Measurements from ENCODE around the gene LYPD6. TPM values are rescaled to one million over a fixed set of nuclear protein-coding genes. Genes with fewer than 3 reads are reported as not detected.

The LYPD6 gene
- total and polyA plus RNA-seq, 2 experiments from 2014 or later, result 2.3 to 3.9 TPM

DNA sequence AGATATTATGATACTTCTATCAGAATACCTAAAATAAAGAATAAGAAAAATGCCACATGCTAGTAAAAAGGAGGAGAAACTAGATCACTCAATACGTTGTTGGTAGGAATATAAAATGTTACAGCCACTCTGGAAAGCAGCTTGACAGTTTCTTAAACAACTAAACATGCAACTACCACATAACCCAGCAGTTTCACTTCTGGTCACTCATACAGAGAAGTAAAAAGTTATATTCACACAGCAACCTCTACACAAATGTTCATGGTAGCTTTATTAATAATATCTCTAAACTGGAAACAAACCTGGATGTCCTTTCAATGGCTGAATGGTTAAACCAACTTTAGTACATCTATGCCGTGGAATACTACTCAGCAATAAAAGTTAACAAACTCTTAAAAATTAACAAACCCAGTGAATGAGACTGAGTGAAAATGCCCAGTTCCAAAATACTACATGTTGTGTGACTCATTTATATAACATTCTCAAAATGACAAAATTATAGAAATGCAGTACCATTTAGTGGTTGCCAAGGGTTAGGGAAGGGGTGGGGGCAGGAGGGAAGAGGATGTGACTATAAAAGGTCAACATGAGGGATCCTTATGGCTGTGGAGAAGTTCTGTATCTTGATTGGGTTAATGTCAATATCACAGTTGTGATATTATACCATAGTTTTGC lies 133.1 kb downstream of the LYPD6 start:
- Histone ChIP-seq H3K27ac (no peak overlapping the region), H3F3A (ENCODE audit: insufficient read depth) (peaks cover 15% of the 10 kb centered on the region; the same call in 1 of the 2 replicates), H3K9me2 (ENCODE audit: insufficient read depth) (no peaks in the 10 kb centered on the region), H3K9ac (no peak overlapping the region), H3K27me3 (replicated peaks; ENCODE audit: insufficient read depth) (no peaks in the 10 kb centered on the region), H3K4me3 (no peak overlapping the region), H3K9me3 (ENCODE audit: low read depth) (no peaks in the 10 kb centered on the region), H3K79me2 (ENCODE audit: insufficient read depth) (no peaks in the 10 kb centered on the region), H3K4me2 (ENCODE audit: unreplicated experiment) (no peak overlapping the region), H2AFZ (no peak overlapping the region), H3K4me1 (ENCODE audit: insufficient read depth) (peaks cover 28% of the 10 kb centered on the region), H4K20me1 (ENCODE audit: insufficient read depth) (no peaks in the 10 kb centered on the region), H3K36me3 (ENCODE audit: low read depth) (no peaks in the 10 kb centered on the region)
- in situ Hi-C loops (cut with MboI), result no loop called here
- DNase-seq, result no peak
- 42 to 54% methylated on average over 2 of the region's 2 CpGs for WGBS, 2 experiments (ENCODE audit: low coverage in 1 of 2, low lambda C conversion rate in 2 of 2, missing lambda C conversion rate in 2 of 2)
- TF ChIP-seq EZH2 (IDR thresholded peaks at IDR 0.05; ENCODE audit: insufficient read depth, poor library complexity, severe bottlenecking) (no peak), EZH2phosphoT487 (IDR thresholded peaks at IDR 0.05; ENCODE audit: insufficient read depth, low read depth) (no peak)

DNA sequence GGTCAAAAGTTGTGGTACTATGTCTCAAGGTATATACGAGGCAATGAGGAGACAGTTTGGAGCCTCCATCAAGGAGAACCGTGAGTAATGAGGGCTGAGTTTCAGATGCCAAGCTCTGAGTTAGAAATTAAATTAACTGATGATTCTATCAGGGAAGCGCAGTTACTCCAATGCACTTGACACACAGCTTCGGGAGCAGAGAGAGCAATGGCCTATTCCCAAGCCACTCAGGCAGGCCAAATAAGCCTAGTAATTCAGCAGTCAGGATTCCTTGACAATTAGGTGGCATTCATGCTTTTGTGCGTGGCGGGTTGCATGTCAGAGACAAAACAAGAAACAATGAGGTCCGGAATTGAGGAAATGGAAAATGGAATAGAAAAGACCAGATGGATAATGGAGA lies 134.0 kb downstream of the LYPD6 start:
- Histone ChIP-seq H3K27ac (no peak overlapping the region), H3K79me2 (ENCODE audit: insufficient read depth) (no peaks in the 10 kb centered on the region), H3K36me3 (ENCODE audit: low read depth) (no peaks in the 10 kb centered on the region), H3K4me1 (ENCODE audit: insufficient read depth) (peaks cover 28% of the 10 kb centered on the region), H2AFZ (no peak overlapping the region), H3K9ac (no peak overlapping the region), H4K20me1 (ENCODE audit: insufficient read depth) (no peaks in the 10 kb centered on the region), H3F3A (ENCODE audit: insufficient read depth) (peaks cover 15% of the 10 kb centered on the region; the same call in 1 of the 2 replicates), H3K27me3 (replicated peaks; ENCODE audit: insufficient read depth) (no peaks in the 10 kb centered on the region), H3K4me2 (ENCODE audit: unreplicated experiment) (no peak overlapping the region), H3K9me3 (ENCODE audit: low read depth) (no peaks in the 10 kb centered on the region), H3K4me3 (no peak overlapping the region), H3K9me2 (ENCODE audit: insufficient read depth) (no peaks in the 10 kb centered on the region)
- DNase-seq, result no peak
- no peak for TF ChIP-seq EZH2 (IDR thresholded peaks at IDR 0.05; ENCODE audit: insufficient read depth, poor library complexity, severe bottlenecking)
- no peak for TF ChIP-seq EZH2phosphoT487 (IDR thresholded peaks at IDR 0.05; ENCODE audit: insufficient read depth, low read depth)
- in situ Hi-C loops (cut with MboI), result no loop called here
- 79 to 81% methylated on average over 7 of the region's 7 CpGs for WGBS, 2 experiments (ENCODE audit: low coverage in 1 of 2, low lambda C conversion rate in 2 of 2, missing lambda C conversion rate in 2 of 2)

DNA sequence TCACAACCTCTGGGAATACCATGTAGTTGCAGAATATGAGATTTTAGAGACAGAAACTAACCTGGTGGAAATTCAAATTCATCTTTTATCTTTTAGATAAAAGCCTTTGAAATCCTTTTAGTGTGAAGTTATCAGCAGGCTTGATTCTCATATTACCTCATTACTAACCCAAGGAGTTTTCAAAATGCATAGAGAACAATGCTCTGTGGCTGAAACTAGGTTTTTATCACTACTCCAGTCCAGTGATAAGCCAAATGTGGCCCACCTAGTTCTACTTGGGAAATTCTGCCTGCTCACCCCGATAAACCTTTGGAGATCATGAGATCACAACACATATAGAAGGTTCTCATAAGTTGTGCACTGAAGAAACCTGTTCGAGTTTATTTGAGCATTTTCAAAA lies 135.5 kb downstream of the LYPD6 start:
- H3K27ac ChIP-seq, result no peak overlapping the region
- 53 to 68% methylated on average over 2 of the region's 2 CpGs for WGBS, 2 experiments (ENCODE audit: low coverage in 1 of 2, low lambda C conversion rate in 2 of 2, missing lambda C conversion rate in 2 of 2)
- no peaks in the 10 kb centered on the region for H3K79me2 ChIP-seq (ENCODE audit: insufficient read depth)
- no peaks in the 10 kb centered on the region for H4K20me1 ChIP-seq (ENCODE audit: insufficient read depth)
- H3K4me1 ChIP-seq (ENCODE audit: insufficient read depth), result peaks cover 28% of the 10 kb centered on the region
- no peaks in the 10 kb centered on the region for H3K9me2 ChIP-seq (ENCODE audit: insufficient read depth)
- no peaks in the 10 kb centered on the region for H3K9me3 ChIP-seq (ENCODE audit: low read depth)
- no peak overlapping the region for H3K4me3 ChIP-seq
- H3K27me3 ChIP-seq (replicated peaks; ENCODE audit: insufficient read depth), result no peaks in the 10 kb centered on the region
- in situ Hi-C loops (cut with MboI), result no loop called here
- no peak overlapping the region for H3K9ac ChIP-seq
- TF ChIP-seq EZH2 (IDR thresholded peaks at IDR 0.05; ENCODE audit: insufficient read depth, poor library complexity, severe bottlenecking) (no peak), EZH2phosphoT487 (IDR thresholded peaks at IDR 0.05; ENCODE audit: insufficient read depth, low read depth) (no peak)
- H3K4me2 ChIP-seq (ENCODE audit: unreplicated experiment), result no peak overlapping the region
- peaks cover 15% of the 10 kb centered on the region; the same call in 1 of the 2 replicates for H3F3A ChIP-seq (ENCODE audit: insufficient read depth)
- no peak for DNase-seq
- no peak overlapping the region for H2AFZ ChIP-seq
- no peaks in the 10 kb centered on the region for H3K36me3 ChIP-seq (ENCODE audit: low read depth)

DNA sequence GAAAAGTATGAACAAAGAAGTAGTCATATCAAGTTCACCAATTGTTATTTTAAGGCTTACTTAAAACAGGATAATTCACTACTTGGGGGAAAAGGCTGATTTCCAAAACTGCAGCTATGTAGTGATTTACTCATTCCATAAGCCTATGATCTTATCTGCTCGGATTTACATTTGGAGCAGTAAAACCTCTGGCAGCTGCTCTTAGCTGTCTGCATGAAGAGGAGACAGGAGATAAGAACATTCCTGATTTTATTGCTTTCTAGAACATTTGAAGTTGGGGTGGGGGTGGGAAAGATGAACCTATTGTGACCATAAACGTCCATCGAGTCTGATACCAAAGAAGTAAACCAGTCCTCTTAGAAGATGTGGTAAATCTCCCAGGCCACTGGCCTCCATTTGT lies 136.2 kb downstream of the LYPD6 start:
- DNase-seq, result peak; percentile 20

More for the DNA sequence above, 136.2 kb downstream of the LYPD6 start:
- Histone ChIP-seq H3K36me3 (ENCODE audit: low read depth) (no peaks in the 10 kb centered on the region), H4K20me1 (ENCODE audit: insufficient read depth) (no peaks in the 10 kb centered on the region), H3F3A (ENCODE audit: insufficient read depth) (peaks cover 15% of the 10 kb centered on the region; the same call in 1 of the 2 replicates), H3K4me1 (ENCODE audit: insufficient read depth) (peaks cover 28% of the 10 kb centered on the region), H3K27ac (no peak overlapping the region), H2AFZ (no peak overlapping the region), H3K9me2 (ENCODE audit: insufficient read depth) (no peaks in the 10 kb centered on the region), H3K27me3 (replicated peaks; ENCODE audit: insufficient read depth) (no peaks in the 10 kb centered on the region), H3K9me3 (ENCODE audit: low read depth) (no peaks in the 10 kb centered on the region), H3K4me2 (ENCODE audit: unreplicated experiment) (peak overlapping the region; percentile 35), H3K9ac (no peak overlapping the region), H3K79me2 (ENCODE audit: insufficient read depth) (no peaks in the 10 kb centered on the region), H3K4me3 (no peak overlapping the region)
- no peak for TF ChIP-seq EZH2 (IDR thresholded peaks at IDR 0.05; ENCODE audit: insufficient read depth, poor library complexity, severe bottlenecking)
- TF ChIP-seq EZH2phosphoT487 (IDR thresholded peaks at IDR 0.05; ENCODE audit: insufficient read depth, low read depth), result no peak
- 11 to 17% methylated on average over 3 of the region's 3 CpGs for WGBS, 2 experiments (ENCODE audit: low coverage in 1 of 2, low lambda C conversion rate in 2 of 2, missing lambda C conversion rate in 2 of 2)
- in situ Hi-C loops (cut with MboI), result no loop called here

All from GM23248 (cell line).